GM12878 (cell line): Measurements from ENCODE around the gene RYK.

Experiments used
- CTCF ChIP-seq, 3 experiments: IDR thresholded peaks in 2 of 3; conservative IDR thresholded peaks in 1 of 3; 2 replicates each; pipeline ENCODE4 v1.5.1; 2011; ENCODE audit warnings: low read depth in 3 of 3, low read length in 3 of 3, mild to moderate bottlenecking in 3 of 3, control low read depth in 2 of 3, moderate library complexity in 2 of 3, inconsistent platforms in 1 of 3, mixed read lengths in 1 of 3; ENCODE audit not compliant: control insufficient read depth in 2 of 3, insufficient read depth in 1 of 3; ENCODE audit errors: extremely low read depth in 1 of 3
- EP300 ChIP-seq, 2 experiments: fragments of 150-350 bp in 1 of 2; IDR thresholded peaks; 2 replicates each; pipeline ENCODE4 v1.6.1; 2011 to 2012; ENCODE audit warnings: low read depth in 2 of 2, low read length in 2 of 2, borderline replicate concordance in 1 of 2, improper control_type of control experiment in 1 of 2, inconsistent platforms in 1 of 2; ENCODE audit not compliant: control insufficient read depth in 1 of 2
- IKZF1 ChIP-seq: fragments of 450-650 bp; conservative IDR thresholded peaks from 2 replicates; pipeline ENCODE4 v1.6.1; 2017; ENCODE audit warnings: antibody characterized with exemption, mild to moderate bottlenecking
- IRF3 ChIP-seq: fragments of 450-650 bp; IDR thresholded peaks from 2 replicates; pipeline ENCODE4 v1.6.1; 2014; ENCODE audit warnings: mild to moderate bottlenecking
- MEF2B ChIP-seq: fragments of 450-650 bp; IDR thresholded peaks from 2 replicates; pipeline ENCODE4 v1.6.1; 2018; ENCODE audit warnings: mild to moderate bottlenecking, moderate library complexity; ENCODE audit not compliant: partially characterized antibody, poor library complexity, severe bottlenecking
- MXI1 ChIP-seq: fragments of 150-350 bp; IDR thresholded peaks from 2 replicates; pipeline ENCODE4 v1.6.1; 2011; ENCODE audit warnings: low read depth, mild to moderate bottlenecking, inconsistent platforms, low read length, improper control_type of control experiment
- NFIC ChIP-seq: IDR thresholded peaks from 2 replicates; pipeline ENCODE4 v1.6.1; 2012; ENCODE audit warnings: low read depth, mild to moderate bottlenecking, inconsistent platforms, low read length, moderate library complexity
- POLR2A ChIP-seq: IDR thresholded peaks from 2 replicates; pipeline ENCODE4 v1.6.1; 2011; ENCODE audit warnings: low read depth, mild to moderate bottlenecking, low read length
- POLR2AphosphoS5 ChIP-seq: IDR thresholded peaks from 2 replicates; pipeline ENCODE4 v1.6.1; 2011; ENCODE audit warnings: mild to moderate bottlenecking, low read length, inconsistent platforms
- SRF ChIP-seq, 2 experiments: IDR thresholded peaks; 2 replicates each; pipeline ENCODE4 v1.6.1; 2011; ENCODE audit warnings: low read depth in 2 of 2, low read length in 2 of 2, mild to moderate bottlenecking in 1 of 2, moderate library complexity in 1 of 2
- USF1 ChIP-seq: IDR thresholded peaks from 2 replicates; pipeline ENCODE4 v1.6.1; 2011; ENCODE audit warnings: borderline replicate concordance, low read depth, mild to moderate bottlenecking, moderate library complexity, mixed read lengths, low read length; ENCODE audit not compliant: insufficient read depth; ENCODE audit errors: extremely low read length

GRCh38 chr3:134194247-134194646 lies 56.4 kb downstream of the RYK start:
- TF ChIP-seq POLR2AphosphoS5 (no peak), MXI1 (no peak), NFIC (no peak), CTCF (IDR thresholded peaks at IDR 0.05 in 2 of 3, conservative IDR thresholded peaks at IDR 0.05 in 1 of 3; ENCODE audit: control insufficient read depth in 2 of 3, extremely low read depth in 1 of 3, insufficient read depth in 1 of 3, low read depth in 3 of 3, low read length in 3 of 3) (no peak), IRF3 (no peak), POLR2A (no peak), SRF (IDR thresholded peaks at IDR 0.05; ENCODE audit: low read depth in 2 of 2, low read length in 2 of 2) (no peak), MEF2B (no peak), EP300 (IDR thresholded peaks at IDR 0.05; ENCODE audit: borderline replicate concordance in 1 of 2, control insufficient read depth in 1 of 2, low read depth in 2 of 2, low read length in 2 of 2) (no peak), USF1 (no peak), IKZF1 (no peak)
